ENCODE results near the gene GPSM3.

- TF ChIP-seq CTCF (IDR thresholded peaks at IDR 0.05; ENCODE audit: borderline replicate concordance, extremely low read depth, low read length, poor library complexity, severe bottlenecking) = no peak
- no peak for TF ChIP-seq EZH2 (IDR thresholded peaks at IDR 0.05; ENCODE audit: borderline replicate concordance, low read depth, low read length, severe bottlenecking)
Observed at GRCh38 chr6:32184084-32184640, 8.3 kb downstream of the GPSM3 start, which contains the start of gene AGER.

Measured in DND-41 (cell line).